Panc1 (cell line): ENCODE measurements around the gene FPR2. TPM values are rescaled to one million over a fixed set of nuclear protein-coding genes. Genes with fewer than 3 reads are reported as not detected.

Experiments used
- ATAC-seq: fragments of 200-7000 bp; cut with Tn5 transposase; 2 replicates; pipeline ENCODE4 v1.9.1; 2020; ENCODE audit warnings: mild to moderate bottlenecking, moderate library complexity
- BruUV-seq: library from RNA; stranded (reverse); fragments of 400-500 nt; replicated peaks from 2 replicates; lab custom pipeline; 2021; lab: Mats Ljungman, UMichigan
- CTCF ChIA-PET: fragments of 300-600 bp; sonication (Branson Sonifier 250); formaldehyde crosslinking; loops from one replicate; lab custom pipeline; 2022; ENCODE audit warnings: antibody characterized with exemption; lab: Charles Lee
- POLR2A ChIA-PET: fragments of 300-600 bp; sonication (Branson Sonifier 250); formaldehyde crosslinking; loops from one replicate; lab custom pipeline; 2022; ENCODE audit warnings: antibody characterized with exemption; lab: Charles Lee
- DNase-seq: peaks from one replicate; pipeline ENCODE4 v3.0.0-alpha.2; 2010; ENCODE audit warnings: low read depth, low spot score
- H3K27ac ChIP-seq: 2 replicates; pipeline ENCODE4 v1.5.1; 2011; ENCODE audit warnings: mild to moderate bottlenecking, low read length, inconsistent platforms
- H3K27me3 ChIP-seq: fragments of 200-500 bp; sonication (Bioruptor generic); 2 replicates; pipeline ENCODE4 v1.6.0; 2014; ENCODE audit warnings: low read length, inconsistent platforms; ENCODE audit not compliant: control insufficient read depth, insufficient read depth
- H3K36me3 ChIP-seq: fragments of 200-500 bp; sonication (Bioruptor generic); 2 replicates; pipeline ENCODE4 v1.5.1; 2014; ENCODE audit warnings: inconsistent platforms, mild to moderate bottlenecking, low read length, moderate library complexity; ENCODE audit not compliant: control insufficient read depth, insufficient read depth
- H3K4me1 ChIP-seq: 2 replicates; pipeline ENCODE4 v1.5.1; 2011; ENCODE audit warnings: inconsistent platforms, mild to moderate bottlenecking, low read length, moderate library complexity; ENCODE audit not compliant: control insufficient read depth, insufficient read depth
- H3K4me3 ChIP-seq, 2 experiments: 2 replicates each; pipeline ENCODE4 v1.5.1; 2011 to 2012; ENCODE audit warnings: low read depth in 2 of 2, low read length in 2 of 2, mild to moderate bottlenecking in 2 of 2, inconsistent platforms in 1 of 2, moderate library complexity in 1 of 2
- H3K9me3 ChIP-seq: fragments of 200-500 bp; sonication (Bioruptor generic); 2 replicates; pipeline ENCODE4 v1.5.1; 2014; ENCODE audit warnings: low read depth, mild to moderate bottlenecking, inconsistent platforms, low read length, moderate library complexity; ENCODE audit not compliant: control insufficient read depth, insufficient read depth
- CTCF ChIP-seq: fragments of 450-650 bp; IDR thresholded peaks from 2 replicates; pipeline ENCODE4 v1.5.1; 2017; ENCODE audit warnings: mild to moderate bottlenecking
- POLR2AphosphoS5 ChIP-seq: IDR thresholded peaks from 2 replicates; pipeline ENCODE4 v1.6.1; 2012; ENCODE audit warnings: mild to moderate bottlenecking, low read depth, low read length, moderate library complexity
- SIN3A ChIP-seq: IDR thresholded peaks from 2 replicates; pipeline ENCODE4 v1.6.1; 2012; ENCODE audit warnings: low read depth, mild to moderate bottlenecking, low read length, moderate library complexity, borderline replicate concordance; ENCODE audit not compliant: insufficient read depth
- TCF7L2 ChIP-seq: IDR thresholded peaks from 2 replicates; pipeline ENCODE4 v1.6.1; 2011; ENCODE audit warnings: mild to moderate bottlenecking, low read depth, low read length, inconsistent platforms
- in situ Hi-C: cut with HindIII; loops from 2 replicates; pipeline ENCODE4 v1.10.0; 2016; ENCODE audit warnings: low sequenced_read_pairs, low pct_unique_long_range_greater_than_20kb
- intact Hi-C: fragments of 100-400 bp; cut with micrococcal nuclease; formaldehyde crosslinking; loops from one replicate; pipeline ENCODE4 v1.10.0; 2022; ENCODE audit not compliant: unreplicated experiment
- total RNA-seq: library from RNA; stranded (reverse); gene quantifications from one replicate; pipeline ENCODE4 v1.2.1, GENCODE V29; 2021; ENCODE audit not compliant: unreplicated experiment
- TF ChIP-seq, protein P1 (sequence below), 2 experiments: IDR thresholded peaks; 2 replicates each; pipeline ENCODE4 v1.6.1; 2011 to 2012; ENCODE audit warnings: low read depth in 2 of 2, control low read depth in 1 of 2, low read length in 1 of 2, mild to moderate bottlenecking in 1 of 2, moderate library complexity in 1 of 2; ENCODE audit not compliant: insufficient read depth in 1 of 2

The FPR2 gene
- total RNA-seq, 1 experiment from 2014 or later: not detected

DNA sequence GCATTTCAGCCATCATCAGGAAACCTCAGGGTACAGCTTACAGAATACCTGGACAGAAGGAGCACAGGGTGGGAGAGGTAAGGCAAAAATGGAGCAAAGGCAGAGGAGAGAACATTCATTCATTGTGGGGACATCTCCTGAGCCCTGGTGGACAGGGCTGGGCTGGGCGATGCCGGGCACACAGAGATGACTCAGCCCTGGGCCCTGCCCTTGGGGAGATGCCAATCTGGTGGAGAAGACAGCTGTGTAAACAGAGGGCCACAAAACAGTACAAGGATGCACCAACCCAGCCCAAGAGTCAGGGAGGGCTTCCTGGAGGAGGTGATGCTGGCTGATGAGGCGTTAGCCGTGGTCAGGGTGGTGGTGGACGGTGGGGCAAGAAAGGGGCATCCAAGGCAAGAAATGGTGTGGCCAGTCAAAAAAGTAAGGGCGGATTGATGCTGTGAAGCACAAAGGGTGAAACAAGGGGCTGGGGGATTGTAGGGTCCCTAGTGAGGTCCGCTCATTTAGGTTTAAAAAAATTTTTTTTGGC is 33.6 kb upstream of the FPR2 start:
- Histone ChIP-seq H3K4me1 (no peaks in the 10 kb centered on the region), H3K4me3 (no peak overlapping the region), H3K27ac (no peak overlapping the region), H3K9me3 (no peaks in the 10 kb centered on the region), H3K36me3 (no peaks in the 10 kb centered on the region), H3K27me3 (no peaks in the 10 kb centered on the region)
- TF ChIP-seq POLR2AphosphoS5 (no peak), TCF7L2 (no peak), SIN3A (no peak), CTCF (no peak)
- TF ChIP-seq, protein P1, sequence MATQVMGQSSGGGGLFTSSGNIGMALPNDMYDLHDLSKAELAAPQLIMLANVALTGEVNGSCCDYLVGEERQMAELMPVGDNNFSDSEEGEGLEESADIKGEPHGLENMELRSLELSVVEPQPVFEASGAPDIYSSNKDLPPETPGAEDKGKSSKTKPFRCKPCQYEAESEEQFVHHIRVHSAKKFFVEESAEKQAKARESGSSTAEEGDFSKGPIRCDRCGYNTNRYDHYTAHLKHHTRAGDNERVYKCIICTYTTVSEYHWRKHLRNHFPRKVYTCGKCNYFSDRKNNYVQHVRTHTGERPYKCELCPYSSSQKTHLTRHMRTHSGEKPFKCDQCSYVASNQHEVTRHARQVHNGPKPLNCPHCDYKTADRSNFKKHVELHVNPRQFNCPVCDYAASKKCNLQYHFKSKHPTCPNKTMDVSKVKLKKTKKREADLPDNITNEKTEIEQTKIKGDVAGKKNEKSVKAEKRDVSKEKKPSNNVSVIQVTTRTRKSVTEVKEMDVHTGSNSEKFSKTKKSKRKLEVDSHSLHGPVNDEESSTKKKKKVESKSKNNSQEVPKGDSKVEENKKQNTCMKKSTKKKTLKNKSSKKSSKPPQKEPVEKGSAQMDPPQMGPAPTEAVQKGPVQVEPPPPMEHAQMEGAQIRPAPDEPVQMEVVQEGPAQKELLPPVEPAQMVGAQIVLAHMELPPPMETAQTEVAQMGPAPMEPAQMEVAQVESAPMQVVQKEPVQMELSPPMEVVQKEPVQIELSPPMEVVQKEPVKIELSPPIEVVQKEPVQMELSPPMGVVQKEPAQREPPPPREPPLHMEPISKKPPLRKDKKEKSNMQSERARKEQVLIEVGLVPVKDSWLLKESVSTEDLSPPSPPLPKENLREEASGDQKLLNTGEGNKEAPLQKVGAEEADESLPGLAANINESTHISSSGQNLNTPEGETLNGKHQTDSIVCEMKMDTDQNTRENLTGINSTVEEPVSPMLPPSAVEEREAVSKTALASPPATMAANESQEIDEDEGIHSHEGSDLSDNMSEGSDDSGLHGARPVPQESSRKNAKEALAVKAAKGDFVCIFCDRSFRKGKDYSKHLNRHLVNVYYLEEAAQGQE (IDR thresholded peaks at IDR 0.05; ENCODE audit: insufficient read depth in 1 of 2, low read depth in 2 of 2, low read length in 1 of 2): no peak
- in situ Hi-C loops (no loop called here), intact Hi-C loops (no loop called here)
- ATAC-seq: no peak
- ChIA-PET POLR2A (no interaction called here), CTCF (no interaction called here)
- BruUV-seq: no TSS peak
- DNase-seq: no peak

- intact Hi-C loops: no loop called here
- DNase-seq: no peak
- ChIA-PET POLR2A (no interaction called here), CTCF (no interaction called here)
- Histone ChIP-seq H3K4me1 (no peaks in the 10 kb centered on the region), H3K27ac (no peak overlapping the region), H3K9me3 (no peaks in the 10 kb centered on the region), H3K27me3 (no peaks in the 10 kb centered on the region; the same call in 1 of the 2 replicates), H3K4me3 (no peak overlapping the region), H3K36me3 (no peaks in the 10 kb centered on the region)
- in situ Hi-C loops: no loop called here
- BruUV-seq: no TSS peak
- no peak for ATAC-seq
- TF ChIP-seq, protein P1 (IDR thresholded peaks at IDR 0.05; ENCODE audit: insufficient read depth in 1 of 2, low read depth in 2 of 2, low read length in 1 of 2): no peak
- TF ChIP-seq CTCF: no peak
- no peak for TF ChIP-seq SIN3A
- no peak for TF ChIP-seq TCF7L2
- no peak for TF ChIP-seq POLR2AphosphoS5
Observed at GRCh38 chr19:51729781-51730180, 31.2 kb upstream of the FPR2 start.
